Activated CD8-positive, alpha-beta memory T cell treated with anti-CD3 and anti-CD28 coated beads, Interleukin-2, amount 50 U/mL, for 24 hours (primary cell): ENCODE data around the gene NR1I3.
A peak's percentile ranks its signal among the peaks of the same experiment; 100 is the strongest.
"Not testable (repeated sequence)": the region's sequence is repeated elsewhere in the genome, so short reads cannot be mapped to it uniquely, and the experiment has no call there.

ENCODE experiments used
- DNase-seq: peaks from one replicate; pipeline ENCODE4 v3.0.0-alpha.2; 2020; ENCODE audit errors: extremely low read depth

Gene NR1I3

GRCh38 chr1:161250829-161251228 is 12.8 kb upstream of the NR1I3 start:
- no peak for DNase-seq

DNA sequence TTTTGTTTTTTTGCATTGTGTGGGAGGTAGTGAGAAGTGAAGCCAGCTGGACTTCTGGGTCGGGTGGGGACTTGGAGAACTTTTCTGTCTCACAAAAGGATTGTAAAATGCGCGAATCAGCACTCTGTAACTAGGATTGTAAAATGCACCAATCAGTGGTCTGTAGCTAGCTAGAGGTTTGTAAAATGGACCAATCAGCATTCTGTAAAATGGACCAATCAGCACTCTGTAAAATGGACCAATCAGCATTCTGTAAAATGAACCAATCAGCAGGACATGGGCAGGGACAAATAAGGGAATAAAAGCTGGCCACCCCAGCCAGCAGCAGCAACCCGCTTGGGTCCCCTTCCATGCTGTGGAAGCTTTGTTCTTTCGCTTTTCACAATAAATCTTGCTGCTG is 12.1 kb upstream of the NR1I3 start:
- DNase-seq = not testable (repeated sequence)

GRCh38 chr1:161244888-161245287 is 6.9 kb upstream of the NR1I3 start:
- DNase-seq = no peak

GRCh38 chr1:161242313-161242712 is 4.3 kb upstream of the NR1I3 start:
- DNase-seq = no peak

- no peak for DNase-seq
These were observed 3.7 kb upstream of the NR1I3 start for GRCh38 chr1:161241682-161242081.

- no peak for DNase-seq
These were observed 1.8 kb downstream of the NR1I3 start for GRCh38 chr1:161235957-161236775.

- no peak for DNase-seq
These were observed 4.9 kb downstream of the NR1I3 start for GRCh38 chr1:161233102-161233501.

GRCh38 chr1:161230762-161231161 is 7.2 kb downstream of the NR1I3 start:
- DNase-seq = no peak

- no peak for DNase-seq
These were observed 8.1 kb downstream of the NR1I3 start for GRCh38 chr1:161229896-161230295.

- no peak for DNase-seq
These were observed 10.0 kb downstream of the NR1I3 start for GRCh38 chr1:161228032-161228431.

DNA sequence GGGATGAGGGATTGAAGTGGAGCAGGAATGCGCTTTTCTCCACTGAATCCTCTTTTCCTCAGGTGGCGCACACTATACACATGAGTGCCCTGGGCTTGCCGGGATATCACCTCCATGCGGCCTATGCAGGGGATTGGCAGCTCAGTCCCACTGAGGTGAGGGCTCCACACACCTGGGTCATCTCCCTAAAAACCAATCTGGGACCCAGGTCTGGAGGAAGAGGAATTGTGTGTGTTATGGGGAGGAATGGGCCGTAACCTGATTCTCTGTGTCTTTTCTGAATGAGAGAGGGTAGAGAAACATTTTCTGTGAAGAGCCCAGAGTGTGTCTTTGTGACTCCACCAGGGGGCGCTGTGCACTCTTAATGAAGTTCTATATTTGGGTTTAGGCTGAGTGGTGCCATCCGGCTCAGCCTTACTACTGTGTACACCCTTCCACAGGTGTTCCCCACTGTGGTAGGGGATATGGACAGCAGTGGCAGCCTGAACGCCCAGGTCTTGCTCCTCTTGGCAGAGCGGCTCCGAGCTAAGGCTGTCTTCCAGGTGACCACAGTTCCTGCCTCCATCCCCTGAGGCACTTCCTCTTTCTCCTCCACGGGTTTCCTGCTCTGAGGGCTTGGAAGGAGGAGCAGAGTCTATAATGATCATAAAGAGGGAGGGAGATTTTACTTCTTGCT is 10.7 kb downstream of the NR1I3 start:
- peak; percentile 80 for DNase-seq

DNA sequence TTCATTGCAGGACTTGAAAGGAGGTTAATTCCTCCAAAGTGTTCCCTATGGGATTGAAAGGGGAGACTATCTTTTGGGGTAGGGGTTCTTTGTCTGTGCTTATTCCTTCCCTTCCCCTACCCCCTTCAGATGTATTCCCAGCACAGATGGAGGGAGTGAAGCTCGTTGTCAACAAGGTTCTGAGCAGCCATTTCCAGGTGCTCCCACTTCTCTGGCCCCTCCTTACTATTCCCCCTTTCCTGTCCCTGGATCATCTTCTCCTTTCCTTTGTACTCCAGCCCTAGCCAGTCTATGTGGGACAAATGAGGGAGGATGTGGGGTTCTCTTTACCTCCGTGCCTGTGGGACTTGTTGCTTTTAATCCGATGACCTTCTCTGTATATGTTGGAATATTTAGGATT is 11.2 kb downstream of the NR1I3 start:
- DNase-seq = no peak

- no peak for DNase-seq
These were observed 11.7 kb downstream of the NR1I3 start for GRCh38 chr1:161226320-161226711.

DNA sequence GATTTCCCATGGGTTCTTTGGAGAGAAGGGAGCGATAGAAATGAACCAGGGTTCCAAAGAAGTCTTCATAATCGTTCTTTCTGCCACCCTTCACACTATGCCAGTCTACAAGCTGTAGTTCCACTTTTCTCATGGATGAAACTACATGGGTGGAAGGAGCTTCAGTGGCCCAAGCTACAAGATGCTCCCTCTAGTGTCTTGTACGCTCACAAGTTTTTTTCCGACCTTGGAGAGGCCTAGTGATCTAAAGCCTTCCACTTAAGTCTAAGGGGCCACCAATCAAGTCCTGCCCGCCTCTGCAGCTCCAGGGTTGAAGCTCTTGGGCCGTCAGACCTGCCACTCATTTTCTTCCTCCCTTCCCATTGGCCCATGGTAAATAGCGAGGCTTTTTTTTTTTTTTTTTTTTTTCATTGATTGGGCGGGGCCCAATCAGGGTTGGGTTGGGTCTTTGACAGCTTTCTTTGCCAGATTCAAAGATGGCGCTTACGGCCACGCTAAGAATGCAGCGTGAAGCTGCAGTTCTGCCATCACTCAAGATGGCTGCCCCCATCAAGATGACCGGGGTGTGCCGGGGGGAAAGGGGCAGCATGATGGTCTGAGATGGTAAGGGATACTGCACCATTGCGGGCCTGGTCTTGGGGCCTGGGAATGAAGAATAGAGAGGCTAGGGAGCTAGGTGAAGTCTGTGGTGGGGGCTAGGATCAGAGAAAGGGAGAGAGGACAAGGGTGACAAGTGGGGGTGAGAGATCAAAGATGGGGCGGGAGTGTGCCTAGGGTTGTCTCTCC is 12.3 kb downstream of the NR1I3 start, which contains the start of gene TOMM40L:
TOMM40L (plus strand) TSS at position 527 of the 786 bp plus-strand sequence. CDS start 430 bp downstream, outside the sequence.
- peak; percentile 76 for DNase-seq

DNA sequence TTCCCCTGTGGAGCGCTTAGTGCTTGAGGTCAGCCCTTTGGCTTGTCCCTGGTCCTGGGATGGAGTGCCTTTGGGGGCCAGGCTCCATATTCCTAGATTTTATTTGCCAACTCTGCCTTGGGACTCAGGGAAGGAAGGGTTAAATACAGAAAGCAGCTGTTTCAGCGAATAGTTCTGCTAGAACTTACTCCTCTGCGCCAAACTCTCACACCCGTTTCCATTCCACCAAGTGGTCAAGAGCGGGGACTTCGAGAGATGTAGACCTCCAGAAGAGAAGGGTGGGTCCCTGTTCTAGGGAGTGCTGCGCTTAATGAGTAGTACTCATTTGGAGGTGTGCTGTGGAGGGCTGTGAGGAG is 12.8 kb downstream of the NR1I3 start:
- no peak for DNase-seq

- DNase-seq = not testable (repeated sequence)
These were observed 13.3 kb downstream of the NR1I3 start for GRCh38 chr1:161224695-161225087.

GRCh38 chr1:161223805-161224694 is 14.0 kb downstream of the NR1I3 start:
- no peak for DNase-seq

DNA sequence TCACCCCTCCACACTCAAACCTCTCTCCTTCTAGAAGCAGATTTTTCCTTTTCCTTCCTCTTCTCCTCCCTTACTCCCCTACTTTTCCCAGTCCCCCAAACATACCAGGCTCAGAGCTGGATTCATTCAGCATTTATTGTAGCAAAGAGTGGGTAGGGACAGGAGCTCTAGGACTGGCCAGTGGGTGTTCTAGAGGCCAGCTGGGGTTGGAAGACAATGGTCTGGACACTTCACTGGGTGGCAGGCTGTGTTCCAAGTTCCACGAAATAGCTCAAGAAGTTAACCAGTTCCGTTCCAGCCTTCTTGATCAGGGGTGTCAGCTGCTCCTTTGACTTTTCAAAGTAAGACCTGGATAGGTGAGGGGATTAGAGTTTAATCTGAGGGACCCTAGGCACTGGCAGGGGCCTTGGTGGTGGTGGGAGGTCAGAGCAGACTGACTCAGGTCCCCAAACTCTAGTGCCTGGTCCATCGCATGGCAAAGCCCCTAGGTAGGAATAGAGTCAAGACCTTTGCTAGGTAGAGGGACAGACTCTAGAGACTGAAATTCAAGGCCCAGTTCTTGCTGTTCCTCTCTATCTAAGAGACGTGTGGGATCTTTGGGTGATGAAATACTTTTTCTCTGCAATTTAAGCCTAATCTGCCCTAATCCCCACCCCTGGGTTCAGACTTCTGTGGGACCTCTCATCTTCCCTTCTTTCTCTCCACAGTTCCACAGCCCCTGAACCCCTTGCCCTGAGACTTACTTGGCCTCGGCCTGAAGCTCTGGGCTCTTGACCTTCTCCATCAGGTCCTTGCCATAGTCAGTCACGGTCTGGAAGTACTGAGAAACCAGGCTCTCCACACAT is 15.6 kb downstream of the NR1I3 start:
- no peak for DNase-seq

DNA sequence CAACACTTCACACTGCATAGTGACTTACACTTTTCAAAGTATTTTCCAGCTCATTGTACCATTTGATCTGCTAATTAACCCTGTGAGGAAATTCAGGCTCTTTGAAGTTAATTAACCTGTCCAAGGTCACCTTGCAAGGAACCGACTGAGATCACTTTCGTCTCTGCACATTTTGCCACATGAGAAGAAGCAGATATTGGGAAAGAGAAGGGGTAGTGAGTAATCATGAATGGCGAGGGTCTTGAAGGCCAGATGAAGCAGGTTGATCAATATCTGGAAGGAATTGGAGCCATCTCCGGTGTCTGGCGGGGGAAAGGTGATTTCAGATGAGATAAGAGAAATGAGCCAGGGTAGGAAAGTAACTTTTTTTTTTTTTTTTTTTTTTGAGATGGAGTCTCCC is 18.0 kb downstream of the NR1I3 start:
- DNase-seq = no peak

- DNase-seq = no peak
These were observed 18.7 kb downstream of the NR1I3 start for GRCh38 chr1:161219078-161219892.
